MV-4-11 (cell line): ENCODE data around the gene AHCYL2.
"Not testable (repeated sequence)": the region's sequence is repeated elsewhere in the genome, so short reads cannot be mapped to it uniquely, and the experiment has no call there.

Experiments
- DNase-seq: peaks from one replicate; lab custom pipeline; 2025; lab: John Stamatoyannopoulos, UW

Gene AHCYL2

GRCh38 chr7:129383542-129384132 is 158.8 kb downstream of the AHCYL2 start:
- no peak for DNase-seq

GRCh38 chr7:129385116-129385515 is 160.3 kb downstream of the AHCYL2 start:
- DNase-seq: no peak

- no peak for DNase-seq
Measured at GRCh38 chr7:129385598-129385997, 160.8 kb downstream of the AHCYL2 start.

GRCh38 chr7:129386506-129386905 is 161.7 kb downstream of the AHCYL2 start:
- no peak for DNase-seq

- DNase-seq: no peak
Measured at GRCh38 chr7:129387537-129387936, 162.7 kb downstream of the AHCYL2 start.

GRCh38 chr7:129388333-129389098 is 163.7 kb downstream of the AHCYL2 start:
- DNase-seq: no peak

- DNase-seq: no peak
Measured at GRCh38 chr7:129389829-129390228, 165.0 kb downstream of the AHCYL2 start.

- no peak for DNase-seq
Measured at GRCh38 chr7:129390314-129390713, 165.5 kb downstream of the AHCYL2 start.

GRCh38 chr7:129391546-129392171 is 166.8 kb downstream of the AHCYL2 start:
- no peak for DNase-seq

- DNase-seq: no peak
Measured at GRCh38 chr7:129393255-129393654, 168.4 kb downstream of the AHCYL2 start.

- no peak for DNase-seq
Measured at GRCh38 chr7:129394101-129394500, 169.3 kb downstream of the AHCYL2 start.

GRCh38 chr7:129394982-129395914 is 170.4 kb downstream of the AHCYL2 start:
- DNase-seq: no peak

GRCh38 chr7:129401228-129401966 is 176.6 kb downstream of the AHCYL2 start:
- DNase-seq: peak; percentile 77

- DNase-seq: no peak
Measured at GRCh38 chr7:129401967-129402860, 177.4 kb downstream of the AHCYL2 start.

- no peak for DNase-seq
Measured at GRCh38 chr7:129405527-129405926, 180.7 kb downstream of the AHCYL2 start.

- DNase-seq: not testable (repeated sequence)
Measured at GRCh38 chr7:129410238-129410637, 185.4 kb downstream of the AHCYL2 start.

GRCh38 chr7:129412501-129412900 is 187.7 kb downstream of the AHCYL2 start:
- DNase-seq: no peak

GRCh38 chr7:129417073-129417472 is 192.2 kb downstream of the AHCYL2 start:
- DNase-seq: no peak

GRCh38 chr7:129421717-129422250 is 197.0 kb downstream of the AHCYL2 start:
- no peak for DNase-seq

GRCh38 chr7:129422727-129423126 is 197.9 kb downstream of the AHCYL2 start:
- DNase-seq: no peak
